ENCODE measurements around the gene CD109.
"Not testable (repeated sequence)": the region's sequence is repeated elsewhere in the genome, so short reads cannot be mapped to it uniquely, and the experiment has no call there.

The CD109 gene

GRCh38 chr6:73683574-73683973 is 12.4 kb upstream of the CD109 start:
- not testable (repeated sequence) for DNase-seq (ENCODE audit: low read depth in 2 of 2)

GRCh38 chr6:73688351-73688750 is 7.7 kb upstream of the CD109 start:
- DNase-seq (ENCODE audit: low read depth in 2 of 2): no peak

- DNase-seq (ENCODE audit: low read depth in 2 of 2): no peak
Measured at GRCh38 chr6:73690056-73690455, 5.9 kb upstream of the CD109 start.

- no peak for DNase-seq (ENCODE audit: low read depth in 2 of 2)
Measured at GRCh38 chr6:73691512-73691911, 4.5 kb upstream of the CD109 start.

- no peak for DNase-seq (ENCODE audit: low read depth in 2 of 2)
Measured at GRCh38 chr6:73694711-73695411, 1.1 kb upstream of the CD109 start.

GRCh38 chr6:73696966-73697655 is 1.1 kb downstream of the CD109 start:
- no peak for DNase-seq (ENCODE audit: low read depth in 2 of 2)

- no peak for DNase-seq (ENCODE audit: low read depth in 2 of 2)
Measured at GRCh38 chr6:73699676-73700459, 3.9 kb downstream of the CD109 start.

- DNase-seq (ENCODE audit: low read depth in 2 of 2): no peak
Measured at GRCh38 chr6:73702444-73702843, 6.4 kb downstream of the CD109 start.

- no peak for DNase-seq (ENCODE audit: low read depth in 2 of 2)
Measured at GRCh38 chr6:73703466-73703865, 7.5 kb downstream of the CD109 start.

- no peak for DNase-seq (ENCODE audit: low read depth in 2 of 2)
Measured at GRCh38 chr6:73704260-73704659, 8.3 kb downstream of the CD109 start.

GRCh38 chr6:73704798-73705197 is 8.8 kb downstream of the CD109 start:
- no peak for DNase-seq (ENCODE audit: low read depth in 2 of 2)

GRCh38 chr6:73706971-73707370 is 11.0 kb downstream of the CD109 start:
- DNase-seq (ENCODE audit: low read depth in 2 of 2): no peak

GRCh38 chr6:73710470-73710869 is 14.5 kb downstream of the CD109 start:
- no peak for DNase-seq (ENCODE audit: low read depth in 2 of 2)

- DNase-seq (ENCODE audit: low read depth in 2 of 2): no peak
Measured at GRCh38 chr6:73710948-73711347, 14.9 kb downstream of the CD109 start.

- DNase-seq (ENCODE audit: low read depth in 2 of 2): no peak
Measured at GRCh38 chr6:73712535-73713173, 16.7 kb downstream of the CD109 start.

GRCh38 chr6:73713426-73714147 is 17.6 kb downstream of the CD109 start:
- DNase-seq (ENCODE audit: low read depth in 2 of 2): no peak

GRCh38 chr6:73715111-73715508 is 19.1 kb downstream of the CD109 start:
- not testable (repeated sequence) for DNase-seq (ENCODE audit: low read depth in 2 of 2)

GRCh38 chr6:73719046-73719445 is 23.0 kb downstream of the CD109 start:
- DNase-seq (ENCODE audit: low read depth in 2 of 2): no peak

- DNase-seq (ENCODE audit: low read depth in 2 of 2): no peak
Measured at GRCh38 chr6:73722318-73723060, 26.5 kb downstream of the CD109 start.

- not testable (repeated sequence) for DNase-seq (ENCODE audit: low read depth in 2 of 2)
Measured at GRCh38 chr6:73723480-73723879, 27.5 kb downstream of the CD109 start.

- DNase-seq (ENCODE audit: low read depth in 2 of 2): no peak
Measured at GRCh38 chr6:73724389-73724788, 28.4 kb downstream of the CD109 start.
